ENCODE measurements around the gene VSIG4.
A peak's percentile ranks its signal among the peaks of the same experiment; 100 is the strongest.

DNA sequence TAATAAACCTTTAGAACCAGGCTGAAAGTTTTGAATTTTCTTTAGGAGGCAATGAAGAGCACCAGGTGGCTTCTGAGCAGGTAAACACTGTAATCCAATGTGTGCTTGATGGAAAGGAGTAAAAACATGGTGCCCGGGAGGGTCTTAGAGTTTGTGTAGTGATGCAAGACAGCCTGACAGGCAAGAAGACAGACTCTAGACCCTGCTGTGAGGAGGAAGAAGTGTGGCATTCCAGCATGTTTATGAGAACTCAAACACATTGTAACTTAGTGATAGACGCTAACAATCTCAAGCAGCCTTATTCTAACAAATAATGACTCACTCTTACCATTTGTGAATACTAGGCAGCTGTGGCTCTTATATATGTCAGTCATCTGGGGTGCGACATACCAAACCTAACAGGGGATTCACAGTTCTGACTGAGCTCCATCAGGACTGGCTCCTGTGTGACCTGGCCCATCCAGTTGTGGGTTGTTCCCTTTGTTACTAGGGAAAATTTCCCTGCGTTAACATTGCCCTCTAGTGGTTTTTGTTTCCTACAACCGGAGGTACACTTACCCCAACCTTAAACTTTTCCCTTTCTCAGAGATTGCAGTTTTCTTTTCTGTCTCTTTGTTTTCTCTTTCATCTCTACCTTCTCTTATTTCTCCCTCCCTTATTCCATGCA, 53.8 kb downstream of the VSIG4 start:
- TF ChIP-seq, protein P1, sequence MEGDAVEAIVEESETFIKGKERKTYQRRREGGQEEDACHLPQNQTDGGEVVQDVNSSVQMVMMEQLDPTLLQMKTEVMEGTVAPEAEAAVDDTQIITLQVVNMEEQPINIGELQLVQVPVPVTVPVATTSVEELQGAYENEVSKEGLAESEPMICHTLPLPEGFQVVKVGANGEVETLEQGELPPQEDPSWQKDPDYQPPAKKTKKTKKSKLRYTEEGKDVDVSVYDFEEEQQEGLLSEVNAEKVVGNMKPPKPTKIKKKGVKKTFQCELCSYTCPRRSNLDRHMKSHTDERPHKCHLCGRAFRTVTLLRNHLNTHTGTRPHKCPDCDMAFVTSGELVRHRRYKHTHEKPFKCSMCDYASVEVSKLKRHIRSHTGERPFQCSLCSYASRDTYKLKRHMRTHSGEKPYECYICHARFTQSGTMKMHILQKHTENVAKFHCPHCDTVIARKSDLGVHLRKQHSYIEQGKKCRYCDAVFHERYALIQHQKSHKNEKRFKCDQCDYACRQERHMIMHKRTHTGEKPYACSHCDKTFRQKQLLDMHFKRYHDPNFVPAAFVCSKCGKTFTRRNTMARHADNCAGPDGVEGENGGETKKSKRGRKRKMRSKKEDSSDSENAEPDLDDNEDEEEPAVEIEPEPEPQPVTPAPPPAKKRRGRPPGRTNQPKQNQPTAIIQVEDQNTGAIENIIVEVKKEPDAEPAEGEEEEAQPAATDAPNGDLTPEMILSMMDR (conservative IDR thresholded peaks at IDR 0.05; ENCODE audit: low read depth, low read length): peak; percentile 71
- TF ChIP-seq EZH2 (IDR thresholded peaks at IDR 0.05; ENCODE audit: low read length, unreplicated experiment) (no peak), EZH2phosphoT487 (IDR thresholded peaks at IDR 0.05; ENCODE audit: borderline replicate concordance, low read length) (no peak)

Measured in PC-3 (cell line).